Hepatocyte (in vitro differentiated cells): ENCODE data around the gene AK5.

ENCODE experiments used
- EZH2 ChIP-seq: fragments of 200-600 bp; sonication (generic); IDR thresholded peaks from 2 replicates; pipeline ENCODE4 v1.6.1; 2016; ENCODE audit warnings: antibody characterized with exemption, mild to moderate bottlenecking, borderline replicate concordance
- TF ChIP-seq, protein P1 (sequence below): fragments of 200-600 bp; sonication (generic); IDR thresholded peaks from 2 replicates; pipeline ENCODE4 v1.5.1; 2016; ENCODE audit warnings: antibody characterized with exemption, mild to moderate bottlenecking; ENCODE audit not compliant: poor library complexity

DNA sequence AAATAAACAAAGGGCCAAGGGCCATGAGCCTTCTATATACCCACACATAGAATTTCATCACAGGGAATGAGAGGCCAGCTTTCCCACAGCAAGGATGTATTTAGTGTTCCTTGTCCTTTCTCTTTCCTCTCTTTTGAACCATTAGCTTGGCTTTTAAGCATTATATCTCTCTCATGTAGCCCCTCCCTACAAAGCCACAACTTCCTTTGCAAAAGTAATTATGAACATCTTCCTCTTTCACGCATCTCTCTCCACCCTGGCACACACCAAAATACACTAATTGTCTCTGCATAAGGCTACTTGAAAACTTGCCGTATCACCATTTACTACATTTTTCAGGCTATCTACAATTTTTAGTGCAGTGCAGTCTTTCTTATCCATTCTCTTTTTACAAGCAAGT lies 1.9 kb upstream of the AK5 start:
- TF ChIP-seq, protein P1, sequence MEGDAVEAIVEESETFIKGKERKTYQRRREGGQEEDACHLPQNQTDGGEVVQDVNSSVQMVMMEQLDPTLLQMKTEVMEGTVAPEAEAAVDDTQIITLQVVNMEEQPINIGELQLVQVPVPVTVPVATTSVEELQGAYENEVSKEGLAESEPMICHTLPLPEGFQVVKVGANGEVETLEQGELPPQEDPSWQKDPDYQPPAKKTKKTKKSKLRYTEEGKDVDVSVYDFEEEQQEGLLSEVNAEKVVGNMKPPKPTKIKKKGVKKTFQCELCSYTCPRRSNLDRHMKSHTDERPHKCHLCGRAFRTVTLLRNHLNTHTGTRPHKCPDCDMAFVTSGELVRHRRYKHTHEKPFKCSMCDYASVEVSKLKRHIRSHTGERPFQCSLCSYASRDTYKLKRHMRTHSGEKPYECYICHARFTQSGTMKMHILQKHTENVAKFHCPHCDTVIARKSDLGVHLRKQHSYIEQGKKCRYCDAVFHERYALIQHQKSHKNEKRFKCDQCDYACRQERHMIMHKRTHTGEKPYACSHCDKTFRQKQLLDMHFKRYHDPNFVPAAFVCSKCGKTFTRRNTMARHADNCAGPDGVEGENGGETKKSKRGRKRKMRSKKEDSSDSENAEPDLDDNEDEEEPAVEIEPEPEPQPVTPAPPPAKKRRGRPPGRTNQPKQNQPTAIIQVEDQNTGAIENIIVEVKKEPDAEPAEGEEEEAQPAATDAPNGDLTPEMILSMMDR = no peak
- TF ChIP-seq EZH2 = no peak
